ELF-1 (cell line): ENCODE results near the gene PTPRC.

ENCODE experiments used
- DNase-seq: peaks from one replicate; pipeline ENCODE4 v3.0.0-alpha.2; 2016; ENCODE audit warnings: low read depth, low spot score

Gene PTPRC

DNA sequence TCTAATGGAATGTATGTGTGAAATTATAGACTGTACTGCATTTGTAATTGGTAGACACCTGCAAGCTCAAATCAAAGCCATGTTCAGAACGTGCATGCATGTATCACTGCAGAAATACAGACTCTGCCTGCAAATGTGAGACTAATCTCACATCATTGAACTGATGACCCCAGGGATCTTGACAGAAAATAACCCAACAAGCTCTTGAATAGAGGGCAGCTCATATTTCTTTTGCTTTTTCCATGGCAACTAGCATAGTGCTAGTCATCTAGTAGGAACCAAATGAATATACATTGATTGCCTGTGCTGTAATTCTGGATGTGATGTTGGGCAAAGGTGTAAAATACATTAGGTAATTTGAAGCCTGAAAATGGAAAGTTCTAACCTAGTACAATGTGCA lies 62.4 kb downstream of the PTPRC start:
- DNase-seq: no peak

DNA sequence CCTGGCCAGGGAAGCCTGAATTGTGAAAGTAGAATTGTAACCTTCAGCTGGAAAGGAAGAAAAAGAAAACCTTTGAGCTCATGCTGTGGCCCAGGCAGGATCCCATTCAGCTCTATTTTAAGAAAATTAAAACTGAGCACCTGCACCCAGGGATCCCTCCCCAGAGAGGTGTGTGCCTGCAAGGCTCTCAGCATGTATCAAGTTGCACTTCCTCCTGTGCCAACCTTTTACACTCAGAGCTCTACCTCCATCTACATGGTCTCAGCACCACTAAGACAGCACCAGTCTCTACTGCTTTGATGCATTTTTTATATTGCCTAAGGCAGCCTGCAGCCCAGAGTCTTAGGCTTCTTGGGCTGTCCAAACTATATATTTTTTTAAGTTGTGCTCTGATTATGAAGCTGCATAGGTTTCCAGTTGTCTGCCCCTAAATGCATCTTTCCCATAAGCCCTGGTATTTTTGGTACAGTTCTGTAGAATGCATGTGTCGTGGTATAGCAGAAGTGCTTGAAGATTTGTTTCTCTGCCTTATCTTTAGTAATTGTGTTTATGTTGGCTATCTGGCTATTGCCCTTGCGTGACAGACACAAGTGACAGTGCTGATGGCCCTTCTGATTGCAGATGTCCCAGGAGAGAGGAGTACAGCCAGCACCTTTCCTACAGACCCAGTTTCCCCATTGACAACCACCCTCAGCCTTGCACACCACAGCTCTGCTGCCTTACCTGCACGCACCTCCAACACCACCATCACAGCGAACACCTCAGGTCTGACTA lies 63.1 kb downstream of the PTPRC start:
- no peak for DNase-seq

DNA sequence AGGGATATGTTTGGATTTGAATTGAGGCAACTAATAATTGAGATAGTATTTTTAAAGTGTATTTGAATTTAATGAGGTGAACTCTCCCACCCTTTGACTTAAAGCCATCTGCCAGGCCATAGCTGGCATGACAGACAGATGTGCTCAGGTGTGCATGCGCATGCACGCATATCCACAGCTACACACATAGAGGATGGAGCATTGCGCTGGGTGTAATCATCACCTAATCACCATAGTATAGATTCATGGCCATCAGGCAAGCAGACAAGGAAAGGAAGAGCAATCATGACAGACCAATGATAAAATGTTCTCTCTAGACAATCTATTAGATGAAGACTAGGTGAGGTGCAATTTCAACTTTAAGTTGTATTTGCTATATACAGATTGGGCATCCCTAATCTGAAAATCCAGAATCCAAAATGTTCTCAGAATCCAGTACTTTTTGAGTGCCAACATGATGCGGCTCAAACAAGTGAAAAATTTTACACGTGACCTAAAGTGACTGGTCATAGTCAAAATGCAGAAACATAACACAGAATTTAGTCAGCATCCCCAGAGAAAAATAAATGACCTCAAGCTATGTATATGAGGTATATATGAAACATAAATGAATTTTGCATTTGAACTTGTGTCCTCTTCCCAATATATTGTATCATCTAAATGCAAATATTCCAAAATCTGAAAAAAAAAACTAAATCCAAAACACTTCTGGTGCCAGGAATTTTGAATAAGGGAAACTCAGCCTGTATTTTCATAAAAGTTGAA lies 70.1 kb downstream of the PTPRC start:
- DNase-seq: no peak

DNA sequence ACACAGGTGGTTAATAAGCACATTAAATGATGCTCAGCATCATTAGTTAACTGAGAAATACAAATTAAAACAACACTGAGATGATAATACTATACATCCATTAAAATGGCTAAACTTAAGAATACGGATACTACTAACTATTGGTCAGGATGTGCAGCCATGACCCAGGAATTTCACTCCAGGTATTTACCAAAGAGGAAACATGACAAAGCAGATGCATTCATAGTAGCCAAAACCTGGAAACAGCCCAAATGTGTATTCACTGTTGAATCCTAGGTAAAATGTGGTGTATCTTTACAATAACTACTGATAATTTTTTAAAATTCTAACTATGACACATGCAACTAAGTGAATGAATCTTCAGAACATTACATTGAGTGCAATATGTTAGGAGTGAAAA lies 73.0 kb downstream of the PTPRC start:
- DNase-seq: no peak

DNA sequence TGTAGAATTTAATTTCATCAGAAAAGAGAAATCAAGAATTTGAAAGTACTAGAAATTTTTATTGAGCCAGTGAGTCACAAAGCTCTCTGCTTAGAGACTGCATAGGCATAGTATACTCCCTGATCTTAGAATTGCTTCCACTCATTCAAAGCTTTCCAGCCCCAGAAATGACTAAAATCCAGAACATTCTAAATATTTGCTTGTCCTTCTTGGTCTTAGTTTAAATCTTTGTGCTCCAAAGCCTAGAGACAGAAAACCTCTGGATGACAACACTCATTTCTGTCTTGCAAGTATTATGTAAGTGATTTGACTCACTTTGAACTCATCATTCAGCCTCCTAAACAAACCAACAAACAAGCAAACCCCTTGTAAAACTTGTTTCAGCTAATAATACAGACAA lies 74.2 kb downstream of the PTPRC start:
- no peak for DNase-seq

DNA sequence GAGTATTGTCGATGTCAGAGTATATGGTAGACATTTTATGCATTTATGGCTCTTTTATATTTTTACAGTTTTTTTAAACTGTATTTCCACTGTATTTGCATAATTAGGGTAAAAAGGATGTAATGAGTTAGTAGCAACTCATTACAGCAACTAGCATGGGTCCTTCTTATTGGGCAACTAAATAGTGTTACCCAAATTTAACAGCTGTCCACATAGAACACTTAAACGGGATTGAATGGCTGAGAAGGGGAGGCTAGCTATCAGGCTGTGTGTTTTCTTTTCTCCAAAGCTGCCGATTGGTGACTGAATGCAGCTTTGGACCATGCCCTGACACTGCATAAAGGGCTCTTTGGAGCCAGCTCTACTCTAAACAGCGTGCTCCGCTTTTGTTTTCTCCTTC lies 75.4 kb downstream of the PTPRC start:
- DNase-seq: no peak

DNA sequence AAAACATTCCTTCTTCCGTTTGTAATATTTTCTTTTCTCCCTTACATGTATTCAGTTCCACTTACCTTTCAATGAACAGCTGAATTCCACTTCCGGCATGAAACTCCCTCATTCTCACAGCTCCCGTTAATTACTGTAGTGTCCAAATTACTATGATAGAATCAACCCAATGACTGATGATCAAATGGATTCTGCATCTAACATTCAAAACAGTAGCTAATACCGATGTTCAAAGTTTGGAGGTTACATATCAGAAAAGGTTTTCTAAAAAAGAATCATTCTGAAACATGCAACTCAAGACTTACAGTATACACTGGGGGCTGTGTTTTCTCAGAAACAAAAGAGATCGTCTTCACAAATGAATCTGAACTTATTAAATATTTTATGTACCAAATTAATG lies 77.2 kb downstream of the PTPRC start:
- no peak for DNase-seq

DNA sequence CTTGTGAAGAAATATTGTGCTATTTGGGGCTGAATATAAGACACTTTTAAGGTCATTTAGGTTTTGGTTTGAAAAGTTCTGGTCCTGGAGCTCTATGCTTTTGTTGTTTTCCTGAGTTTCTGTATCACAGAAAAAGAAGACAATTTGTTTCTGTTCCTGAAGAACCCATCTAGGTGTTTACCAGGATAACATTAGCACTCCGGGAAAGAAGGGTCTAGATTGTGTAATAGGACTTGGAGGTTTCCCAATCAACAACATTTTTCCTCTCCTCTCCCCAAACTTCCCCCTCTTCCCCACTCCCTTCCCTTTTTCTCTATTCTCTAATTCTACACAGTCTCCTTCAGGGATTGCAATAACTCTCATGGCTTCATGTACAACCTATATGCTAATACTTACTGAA lies 78.7 kb downstream of the PTPRC start:
- no peak for DNase-seq

DNA sequence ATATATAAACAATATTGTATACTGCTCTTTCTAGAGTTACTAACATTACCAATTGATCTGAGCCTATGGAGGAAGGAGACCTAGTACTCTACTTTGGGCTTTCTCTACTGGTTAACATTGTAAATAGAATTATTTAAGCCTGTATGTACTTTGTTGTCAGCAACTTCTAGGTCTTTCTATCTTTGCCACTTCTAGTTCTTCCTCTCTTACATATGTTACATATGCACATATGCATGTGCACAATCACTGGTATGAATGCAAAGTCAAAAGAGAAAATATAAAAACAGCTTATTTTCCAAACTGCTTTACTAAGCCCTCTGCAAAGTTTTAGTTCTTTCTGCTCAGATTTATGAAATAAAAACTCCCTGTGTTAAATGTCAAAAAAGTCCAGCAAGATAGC lies 84.3 kb downstream of the PTPRC start:
- DNase-seq: no peak

DNA sequence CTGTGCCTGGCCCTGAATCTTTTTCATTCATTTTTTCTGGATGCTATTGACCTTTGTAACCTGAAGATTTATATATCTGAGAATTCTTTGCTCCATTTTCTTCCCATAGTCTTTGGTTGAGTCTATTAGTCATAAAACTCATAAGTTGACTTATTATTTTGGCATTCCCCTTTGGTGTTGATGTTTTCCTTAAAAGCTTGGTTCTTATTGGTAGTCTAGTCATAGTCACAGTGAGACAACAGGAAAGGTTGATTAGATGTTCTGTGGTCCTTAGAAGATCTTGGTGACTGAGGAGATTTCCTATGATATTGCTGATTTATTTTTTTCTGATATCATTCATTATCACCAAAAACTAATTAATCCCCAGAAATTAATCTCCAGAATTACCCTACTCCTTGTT lies 86.2 kb downstream of the PTPRC start:
- no peak for DNase-seq

DNA sequence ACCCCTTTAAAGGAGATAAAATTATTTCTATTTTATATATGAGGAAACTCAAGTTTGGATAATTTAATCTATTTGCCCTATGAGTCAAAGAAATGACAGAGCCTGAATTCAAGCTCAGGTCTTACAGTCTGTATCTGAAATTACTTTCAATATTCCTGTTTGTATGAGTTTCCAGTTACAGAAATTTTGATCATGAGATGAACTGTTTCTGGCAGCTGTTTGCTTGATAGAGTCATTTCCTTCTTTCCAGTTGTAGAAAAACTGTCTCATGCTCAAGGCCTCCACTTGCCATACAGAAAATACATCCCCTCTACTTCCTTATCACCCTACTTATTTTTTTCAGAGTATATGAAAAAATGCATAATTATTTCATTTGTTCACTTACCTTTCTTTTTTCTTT lies 87.6 kb downstream of the PTPRC start:
- DNase-seq: no peak

DNA sequence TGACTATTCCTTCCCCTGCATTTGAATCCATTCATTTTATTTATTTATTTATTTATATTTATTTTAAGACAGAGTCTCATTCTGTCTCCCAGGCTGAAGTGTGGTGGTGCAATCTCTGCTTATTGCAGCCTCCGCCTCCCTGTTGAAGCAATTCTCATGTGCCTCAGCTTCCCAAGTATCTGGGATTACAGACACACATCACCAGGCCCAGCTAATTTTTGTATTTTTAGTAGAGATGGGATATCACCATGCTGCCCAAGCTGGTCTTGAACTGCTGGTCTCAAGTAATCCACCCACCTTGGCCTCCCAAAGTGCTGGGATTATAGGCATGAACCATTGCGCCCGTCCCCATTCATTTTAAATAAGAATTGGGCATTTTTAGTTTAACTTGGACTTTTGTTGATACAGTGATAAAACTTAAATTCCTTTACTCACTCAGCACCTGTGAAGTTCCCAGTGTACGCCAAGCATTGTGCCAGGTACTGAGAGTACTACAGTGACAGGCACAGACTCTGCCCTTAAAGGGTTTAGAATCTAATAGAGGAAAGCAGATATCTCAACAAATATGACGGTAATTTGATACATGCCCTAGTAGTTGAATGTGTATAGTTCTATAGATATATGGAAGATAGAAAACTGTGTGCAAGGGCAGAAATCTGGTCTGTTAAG lies 90.5 kb downstream of the PTPRC start:
- no peak for DNase-seq

DNA sequence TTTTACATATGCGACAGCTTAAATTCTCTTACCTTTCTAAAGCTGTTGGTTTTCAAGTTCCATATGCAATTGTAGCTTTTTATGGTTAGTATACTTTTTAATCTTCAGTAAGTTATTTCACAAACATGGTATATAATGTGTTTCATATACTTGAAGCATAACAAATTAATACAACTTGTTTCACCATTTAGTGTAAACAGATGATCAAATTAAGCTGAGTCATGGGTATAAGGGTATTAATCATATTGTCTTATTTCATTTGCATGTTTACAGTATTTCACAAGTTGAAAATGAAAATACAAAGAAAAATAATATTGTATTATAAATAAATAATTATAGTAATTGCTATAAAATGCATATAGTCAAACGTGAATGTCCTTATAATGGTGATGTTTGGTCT lies 92.1 kb downstream of the PTPRC start:
- no peak for DNase-seq

DNA sequence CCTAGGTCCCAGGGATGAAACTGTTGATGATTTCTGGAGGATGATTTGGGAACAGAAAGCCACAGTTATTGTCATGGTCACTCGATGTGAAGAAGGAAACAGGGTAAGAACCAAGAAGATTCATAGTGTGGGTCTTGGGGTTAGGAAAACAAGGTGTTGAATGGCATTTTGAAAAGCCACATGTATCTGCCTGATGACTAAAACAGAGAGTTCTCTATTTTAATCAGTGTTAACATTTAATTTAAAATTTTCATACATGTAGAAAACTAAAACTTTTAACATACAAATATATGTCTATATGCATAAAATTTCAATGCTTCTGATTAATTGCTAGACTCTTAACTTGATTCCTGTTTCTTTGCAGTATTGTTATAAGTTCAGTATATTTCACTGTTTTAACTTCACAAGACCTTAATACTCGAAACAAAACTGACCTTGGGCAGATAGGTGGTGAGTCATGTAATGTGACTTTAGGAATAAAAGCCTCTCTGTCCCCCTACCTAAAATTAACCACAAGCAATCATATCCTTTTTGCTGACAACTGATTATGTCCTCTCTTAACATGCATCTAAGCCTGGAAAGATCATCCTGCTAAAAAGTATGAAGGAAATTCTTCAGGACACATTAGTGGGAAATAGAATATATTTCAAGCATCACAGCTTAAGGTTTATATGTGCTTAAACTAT lies 95.6 kb downstream of the PTPRC start:
- DNase-seq: no peak

DNA sequence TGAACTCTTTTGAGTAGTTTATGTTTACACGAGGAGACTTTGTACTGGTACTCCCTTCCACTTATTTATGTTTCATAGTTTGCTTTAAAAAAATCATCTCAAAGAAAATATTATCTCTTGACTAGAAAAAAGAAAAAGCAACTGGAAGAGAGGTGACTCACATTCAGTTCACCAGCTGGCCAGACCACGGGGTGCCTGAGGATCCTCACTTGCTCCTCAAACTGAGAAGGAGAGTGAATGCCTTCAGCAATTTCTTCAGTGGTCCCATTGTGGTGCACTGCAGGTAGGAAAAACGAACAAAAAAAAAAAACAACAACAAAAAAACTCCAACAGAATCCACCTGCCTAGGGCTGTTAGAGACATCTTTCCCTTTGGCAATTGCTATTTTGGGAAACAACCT lies 102.9 kb downstream of the PTPRC start:
- peak; percentile 47 for DNase-seq

DNA sequence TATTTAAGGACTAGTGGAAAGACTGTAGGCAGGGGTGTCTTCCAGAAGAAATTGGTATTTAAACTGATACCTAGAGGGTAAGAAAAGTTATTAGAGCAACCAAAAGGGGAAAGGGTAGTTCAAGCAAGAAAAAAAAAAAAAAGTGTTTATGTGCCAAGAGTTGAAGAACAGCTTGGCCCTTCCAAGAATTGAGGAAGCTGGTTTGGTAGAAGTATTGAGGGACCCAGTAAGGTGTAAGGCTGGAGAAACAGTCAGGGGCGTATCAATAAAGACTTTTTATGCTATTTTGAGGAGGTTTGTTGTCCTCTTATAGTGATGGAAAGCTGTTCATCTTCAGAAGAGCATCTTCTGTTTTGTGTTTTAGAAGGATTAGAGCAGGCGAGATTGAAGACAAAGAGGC lies 108.3 kb downstream of the PTPRC start:
- DNase-seq: no peak

DNA sequence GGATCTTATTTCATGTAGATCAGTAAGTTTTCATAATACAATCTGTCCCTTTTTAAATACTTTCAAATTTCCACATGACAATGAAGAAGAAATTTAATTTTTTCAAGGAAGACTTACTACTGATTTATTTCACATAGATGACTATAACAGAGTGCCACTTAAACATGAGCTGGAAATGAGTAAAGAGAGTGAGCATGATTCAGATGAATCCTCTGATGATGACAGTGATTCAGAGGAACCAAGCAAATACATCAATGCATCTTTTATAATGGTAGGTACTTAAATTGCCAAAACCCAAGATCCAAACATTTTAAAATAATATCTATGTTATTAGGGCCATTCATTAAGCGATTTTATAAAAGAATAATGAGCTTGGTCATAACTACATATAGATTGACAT lies 110.4 kb downstream of the PTPRC start:
- DNase-seq: no peak

DNA sequence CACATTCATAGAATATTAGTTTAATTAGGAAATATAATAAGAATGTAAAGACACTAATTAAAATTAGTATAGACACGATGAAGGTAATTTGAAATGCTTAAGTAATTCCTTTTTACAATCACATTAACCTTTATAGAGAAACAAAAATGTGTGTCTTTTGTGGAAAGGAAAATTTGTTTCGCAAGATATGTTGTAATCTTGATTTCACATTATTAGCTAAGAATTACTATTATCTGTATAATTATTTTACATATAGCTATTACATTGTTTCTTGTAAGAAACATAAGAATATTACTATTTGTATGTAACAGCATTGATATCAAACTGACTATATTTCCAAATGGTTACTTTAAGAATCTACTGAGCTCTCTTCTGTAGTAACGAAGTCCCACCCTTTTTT lies 111.2 kb downstream of the PTPRC start:
- no peak for DNase-seq

DNA sequence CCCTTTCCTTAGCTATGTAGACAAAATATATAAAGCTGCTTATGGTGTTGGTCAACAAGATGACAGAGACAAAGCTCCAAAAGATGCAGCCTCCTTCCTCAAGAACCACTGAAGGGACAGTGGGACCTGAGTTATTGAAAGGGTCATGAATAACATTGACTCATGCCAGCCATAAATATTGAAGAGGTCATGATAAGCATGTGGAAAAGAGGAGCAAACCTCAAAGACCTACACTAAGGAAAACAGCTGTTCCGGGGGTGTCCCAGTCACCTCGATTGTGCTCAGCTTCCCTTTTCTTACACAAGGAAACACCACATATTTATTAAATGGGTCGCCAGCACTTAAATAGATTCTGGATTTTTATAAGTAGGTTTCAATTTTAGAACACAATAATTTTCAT lies 112.9 kb downstream of the PTPRC start:
- no peak for DNase-seq

DNA sequence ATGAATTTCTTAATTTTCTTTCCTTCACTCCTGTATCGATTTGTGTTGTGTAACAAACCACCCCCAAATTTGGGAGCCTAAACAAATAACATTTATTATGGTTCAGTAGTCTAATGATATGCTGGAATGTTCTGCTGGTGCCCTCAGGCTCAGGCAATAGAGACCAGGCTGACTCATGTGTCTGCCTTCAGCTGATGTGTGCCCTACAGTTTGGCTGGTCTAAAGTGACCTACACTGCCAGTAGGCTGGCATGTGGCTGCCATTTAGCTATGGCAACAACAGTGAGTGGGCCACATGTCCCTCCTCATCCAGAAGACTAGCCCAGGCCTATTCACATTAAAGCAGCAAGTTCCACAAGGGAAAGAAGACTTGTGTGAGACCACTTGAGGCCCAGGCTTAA lies 115.8 kb downstream of the PTPRC start:
- DNase-seq: no peak

DNA sequence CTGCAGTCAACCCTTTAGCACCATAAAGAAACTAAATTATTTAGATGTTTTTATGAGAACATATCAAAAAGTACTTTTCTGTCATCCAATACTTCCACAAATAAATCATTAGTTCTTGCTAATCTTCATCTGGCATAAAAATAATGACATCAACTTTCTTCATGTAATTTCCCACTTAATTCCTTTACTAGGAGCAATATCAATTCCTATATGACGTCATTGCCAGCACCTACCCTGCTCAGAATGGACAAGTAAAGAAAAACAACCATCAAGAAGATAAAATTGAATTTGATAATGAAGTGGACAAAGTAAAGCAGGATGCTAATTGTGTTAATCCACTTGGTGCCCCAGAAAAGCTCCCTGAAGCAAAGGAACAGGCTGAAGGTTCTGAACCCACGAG lies 116.9 kb downstream of the PTPRC start:
- no peak for DNase-seq

DNA sequence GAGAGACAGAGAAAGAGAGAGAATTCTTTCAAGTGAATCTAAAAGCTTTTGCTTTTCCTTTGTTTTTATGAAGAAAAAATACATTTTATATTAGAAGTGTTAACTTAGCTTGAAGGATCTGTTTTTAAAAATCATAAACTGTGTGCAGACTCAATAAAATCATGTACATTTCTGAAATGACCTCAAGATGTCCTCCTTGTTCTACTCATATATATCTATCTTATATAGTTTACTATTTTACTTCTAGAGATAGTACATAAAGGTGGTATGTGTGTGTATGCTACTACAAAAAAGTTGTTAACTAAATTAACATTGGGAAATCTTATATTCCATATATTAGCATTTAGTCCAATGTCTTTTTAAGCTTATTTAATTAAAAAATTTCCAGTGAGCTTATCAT lies 117.6 kb downstream of the PTPRC start:
- DNase-seq: no peak
